T-cell (primary cell): ENCODE results near the gene MACROH2A1. TPM values are rescaled to one million over a fixed set of nuclear protein-coding genes. Genes with fewer than 3 reads are reported as not detected.

Source experiments
- ATAC-seq, 4 experiments: fragments of 200-7000 bp in 3 of 4; fragments of 150-1000 bp in 1 of 4; cut with Tn5 transposase; replicated peaks in 1 of 4; 1 replicate in 3 of 4; 2 replicates in 1 of 4; pipeline ENCODE4 v1.10.0; 2021; ENCODE audit warnings: moderate library complexity in 3 of 4, mild to moderate bottlenecking in 2 of 4, moderate number of reproducible peaks in 1 of 4
- CTCF ChIA-PET, 2 donors: fragments of 300-600 bp; sonication (Branson Sonifier 250); formaldehyde crosslinking; loops; one replicate each; lab custom pipeline; 2022; ENCODE audit warnings: antibody characterized with exemption in 2 of 2; lab: Charles Lee
- POLR2A ChIA-PET, 2 donors: fragments of 300-600 bp; sonication (Branson Sonifier 250); formaldehyde crosslinking; loops; one replicate each; lab custom pipeline; 2022; ENCODE audit warnings: antibody characterized with exemption in 2 of 2; lab: Charles Lee
- DNase-seq, 35 experiments: peaks; one replicate each; pipeline versions ENCODE4 v3.0.0 to v3.0.0-alpha.2; 2013 to 2023
- H3K27ac ChIP-seq: one replicate; pipeline ENCODE4 v1.5.1; 2013; ENCODE audit warnings: low read length
- H3K27me3 ChIP-seq, 2 experiments: replicated peaks in 1 of 2; 1 replicate in 1 of 2; 2 replicates in 1 of 2; pipeline versions ENCODE4 v1.6.1 to v1.7.0; 2013; ENCODE audit warnings: low read length in 1 of 2, mixed read lengths in 1 of 2; ENCODE audit not compliant: control insufficient read depth in 2 of 2, insufficient read depth in 2 of 2; ENCODE audit errors: extremely low read depth in 1 of 2
- H3K36me3 ChIP-seq, 2 donors: 1 replicate in 1 of 2; 2 replicates in 1 of 2; pipeline versions ENCODE4 v1.6.1 to v1.7.0; 2013; ENCODE audit warnings: low read length in 1 of 2; ENCODE audit not compliant: control insufficient read depth in 2 of 2, insufficient read depth in 1 of 2; ENCODE audit errors: extremely low read depth in 1 of 2
- H3K4me1 ChIP-seq, 2 experiments: 1 replicate in 1 of 2; 2 replicates in 1 of 2; pipeline versions ENCODE4 v1.6.1 to v1.7.0; 2013; ENCODE audit warnings: low read length in 2 of 2, mixed read lengths in 1 of 2; ENCODE audit not compliant: insufficient read depth in 2 of 2, control insufficient read depth in 1 of 2; ENCODE audit errors: extremely low read depth in 1 of 2
- H3K4me3 ChIP-seq, 2 donors: 1 replicate in 1 of 2; 2 replicates in 1 of 2; pipeline versions ENCODE4 v1.5.1 to v1.7.0; 2013; ENCODE audit warnings: mild to moderate bottlenecking in 2 of 2, low read length in 1 of 2, moderate library complexity in 1 of 2; ENCODE audit not compliant: control insufficient read depth in 1 of 2; ENCODE audit errors: extremely low read depth in 1 of 2
- H3K9me3 ChIP-seq: 2 replicates; pipeline ENCODE4 v1.7.0; 2013
- H3K27ac Mint-ChIP-seq, 2 donors: one replicate each; pipeline ENCODE4 v1.8.0; 2020 to 2021; ENCODE audit warnings: mild to moderate bottlenecking in 2 of 2, mixed read lengths in 2 of 2
- H3K27me3 Mint-ChIP-seq, 2 donors: one replicate each; pipeline ENCODE4 v1.8.0; 2021 to 2022; ENCODE audit warnings: mixed read lengths in 2 of 2
- H3K36me3 Mint-ChIP-seq: one replicate; pipeline ENCODE4 v1.8.0; 2021; ENCODE audit warnings: mixed read lengths
- H3K4me1 Mint-ChIP-seq, 3 donors: one replicate each; pipeline ENCODE4 v1.8.0; 2020 to 2022; ENCODE audit warnings: mixed read lengths in 3 of 3, mild to moderate bottlenecking in 1 of 3
- H3K4me3 Mint-ChIP-seq, 3 donors: one replicate each; pipeline ENCODE4 v1.8.0; 2020 to 2022; ENCODE audit warnings: mild to moderate bottlenecking in 3 of 3, mixed read lengths in 3 of 3, moderate library complexity in 3 of 3
- H3K9me3 Mint-ChIP-seq, 3 donors: one replicate each; pipeline ENCODE4 v1.8.0; 2020 to 2022; ENCODE audit warnings: mixed read lengths in 3 of 3
- WGBS: methylation state at CpG from one replicate; pipeline ENCODE4 v1.1.5; 2013; ENCODE audit warnings: missing lambda C conversion rate; ENCODE audit not compliant: insufficient coverage; 5-methylcytosine and 5-hydroxymethylcytosine counted together
- total RNA-seq, 35 experiments: library from RNA in 6 of 35; stranded (reverse) in 6 of 35; fragments of 120-200 nt in 1 of 35; gene quantifications; one replicate each; pipeline versions ENCODE4 v1.2.1 to v1.2.4 and lab custom pipeline; 2013 to 2026

Gene MACROH2A1
- total RNA-seq, 5 donors from 2014 or later (not counting 1 experiment from before 2014, with no cell fraction given): 111 to 136 (median 133) TPM

DNA sequence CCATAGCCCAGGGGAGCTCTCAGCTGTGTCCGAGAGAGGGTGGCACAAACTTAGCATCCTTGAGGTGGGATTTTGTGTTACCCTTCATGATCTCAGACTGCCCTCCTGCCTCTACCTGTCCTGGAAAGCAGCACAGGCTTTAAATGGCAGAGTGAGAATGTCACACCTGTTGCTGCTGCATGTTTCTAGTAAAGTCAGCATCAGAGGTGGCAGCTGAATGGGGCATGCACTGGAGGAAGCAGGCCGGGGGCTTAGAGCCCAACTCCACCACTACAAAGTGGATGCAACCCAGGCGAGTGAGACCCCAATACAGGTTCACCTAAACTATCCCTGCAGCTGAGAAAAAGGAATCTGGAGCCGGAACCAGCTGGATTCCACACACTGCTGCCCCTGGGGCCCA is 51.6 kb downstream of the MACROH2A1 start:
- CTCF ChIA-PET: no interaction called here
- H3K27ac ChIP-seq: no peak overlapping the region
- WGBS: 92% methylated on average over 2 of the region's 4 CpGs

DNA sequence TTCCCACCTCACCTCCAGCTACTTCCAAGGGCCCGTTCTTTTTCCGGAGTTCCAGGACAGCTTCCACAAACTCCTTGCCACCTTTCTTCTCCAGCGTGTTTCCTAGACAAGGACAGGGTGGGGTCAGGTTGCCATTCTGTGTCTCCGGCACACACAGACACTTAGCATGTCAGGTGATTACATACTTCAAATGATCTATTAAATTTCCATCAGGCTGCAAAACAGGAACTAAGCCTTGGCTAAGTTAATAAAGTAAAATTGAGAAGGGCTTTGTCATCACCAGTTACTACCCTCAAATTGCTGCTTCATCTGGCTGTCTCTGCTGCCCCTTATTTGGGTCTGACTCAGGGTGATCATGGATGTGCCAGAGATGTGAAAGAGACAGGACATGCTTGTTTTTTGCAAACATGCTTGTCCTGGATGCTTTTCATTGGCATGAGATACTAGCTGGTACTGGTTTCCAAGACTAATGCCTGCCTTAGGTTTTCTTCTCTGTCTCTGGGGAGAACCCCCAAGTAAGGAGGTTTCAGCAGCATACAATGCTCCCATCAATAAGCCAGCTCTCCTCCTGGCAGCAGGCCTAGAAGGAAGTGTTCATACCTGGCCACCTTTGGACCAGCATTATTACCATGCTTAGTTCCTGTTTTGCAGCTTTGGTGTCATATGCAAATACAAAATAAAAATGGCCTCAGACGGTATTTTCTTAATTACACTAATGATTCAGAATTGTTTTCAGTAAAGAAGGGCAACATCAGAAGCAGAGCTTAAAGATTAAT is 52.9 kb downstream of the MACROH2A1 start:
- peaks cover 24 to 86% of the 10 kb centered on the region in 2 donors for H3K36me3 ChIP-seq
- Mint-ChIP-seq H3K4me1 (peaks cover 0 to 5% (median 0%) of the 10 kb centered on the region in 3 donors), H3K9me3 (no peaks in the 10 kb centered on the region), H3K4me3 (no peak overlapping the region), H3K36me3 (peaks cover 62% of the 10 kb centered on the region), H3K27ac (peak overlapping the region; percentile 31 to 57), H3K27me3 (no peaks in the 10 kb centered on the region)
- no peak overlapping the region for H3K27ac ChIP-seq
- no peaks in the 10 kb centered on the region for H3K4me1 ChIP-seq
- CTCF ChIA-PET: no interaction called here
- no peak overlapping the region for H3K4me3 ChIP-seq
- no peaks in the 10 kb centered on the region for H3K27me3 ChIP-seq
- H3K9me3 ChIP-seq: no peaks in the 10 kb centered on the region
- no CpG with 5 or more reads among the region's 5 CpGs for WGBS
- DNase-seq (no peak), ATAC-seq (no peak)
- POLR2A ChIA-PET: no interaction called here

More for the DNA sequence above, 51.6 kb downstream of the MACROH2A1 start:
- Histone ChIP-seq H3K36me3 (peaks cover 19 to 76% of the 10 kb centered on the region in 2 donors), H3K4me3 (no peak overlapping the region), H3K4me1 (no peaks in the 10 kb centered on the region), H3K9me3 (no peaks in the 10 kb centered on the region), H3K27me3 (no peaks in the 10 kb centered on the region)
- Mint-ChIP-seq H3K27me3 (no peaks in the 10 kb centered on the region), H3K27ac (no peak overlapping the region), H3K4me1 (peaks cover 0 to 5% (median 0%) of the 10 kb centered on the region in 3 donors), H3K9me3 (no peaks in the 10 kb centered on the region), H3K4me3 (no peak overlapping the region), H3K36me3 (peaks cover 63% of the 10 kb centered on the region)
- POLR2A ChIA-PET: no interaction called here
- no peak for ATAC-seq
- DNase-seq: no peak

DNA sequence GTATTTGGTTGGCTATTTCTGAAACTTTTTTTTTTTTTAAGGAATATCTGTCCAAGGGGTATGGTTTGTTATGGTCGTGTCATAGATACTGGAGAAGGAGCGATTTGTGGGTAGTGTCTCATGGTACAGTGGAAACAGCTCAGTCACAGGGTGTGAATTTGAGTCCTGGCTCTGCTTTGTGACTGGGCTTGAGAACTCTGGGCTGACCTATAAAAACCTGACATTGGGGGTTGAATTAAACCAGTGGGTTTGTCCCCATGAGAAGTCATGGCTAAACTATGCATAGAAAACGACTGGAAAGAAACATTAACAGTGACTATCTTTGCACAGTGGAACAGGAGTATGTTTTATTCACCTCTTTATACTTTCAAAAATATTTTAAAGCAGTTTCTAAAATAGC is 54.7 kb downstream of the MACROH2A1 start:
- Mint-ChIP-seq H3K9me3 (no peaks in the 10 kb centered on the region), H3K27me3 (no peaks in the 10 kb centered on the region), H3K4me3 (no peak overlapping the region), H3K27ac (no peak overlapping the region), H3K4me1 (peaks cover 0 to 5% (median 0%) of the 10 kb centered on the region in 3 donors), H3K36me3 (peaks cover 62% of the 10 kb centered on the region)
- H3K9me3 ChIP-seq: no peaks in the 10 kb centered on the region
- no peak for DNase-seq
- peaks cover 23 to 87% of the 10 kb centered on the region in 2 donors for H3K36me3 ChIP-seq
- ChIA-PET POLR2A (no interaction called here), CTCF (no interaction called here)
- H3K4me3 ChIP-seq: no peak overlapping the region
- WGBS: 85% methylated on average over 2 of the region's 3 CpGs
- H3K27me3 ChIP-seq: no peaks in the 10 kb centered on the region
- no peaks in the 10 kb centered on the region for H3K4me1 ChIP-seq
- no peak for ATAC-seq
- H3K27ac ChIP-seq: no peak overlapping the region

DNA sequence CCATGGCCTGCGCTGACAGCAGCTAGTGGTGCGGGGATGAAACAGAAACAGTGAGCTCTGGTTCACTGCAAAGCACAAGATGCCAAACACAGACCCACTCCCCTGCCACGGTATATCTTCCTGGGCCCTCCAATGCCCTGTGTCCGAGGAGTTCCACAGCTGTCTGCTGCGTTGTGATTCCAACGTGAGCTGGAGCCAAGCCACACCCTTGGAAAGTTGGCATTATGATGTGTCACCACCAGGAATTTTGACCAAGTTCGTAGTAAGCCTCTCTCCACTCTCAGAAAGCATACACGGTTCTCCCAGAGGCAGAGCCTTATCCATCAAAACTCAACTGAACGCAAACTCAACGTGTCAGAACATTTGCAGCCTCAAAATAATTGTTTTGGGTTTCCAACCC is 55.6 kb downstream of the MACROH2A1 start:
- POLR2A ChIA-PET: no interaction called here
- H3K36me3 Mint-ChIP-seq: peaks cover 63% of the 10 kb centered on the region
- DNase-seq: no peak
- Histone ChIP-seq H3K4me3 (no peak overlapping the region), H3K4me1 (no peaks in the 10 kb centered on the region), H3K27ac (no peak overlapping the region), H3K36me3 (peaks cover 25 to 88% of the 10 kb centered on the region in 2 donors), H3K27me3 (no peaks in the 10 kb centered on the region), H3K9me3 (no peaks in the 10 kb centered on the region)
- no peaks in the 10 kb centered on the region for H3K27me3 Mint-ChIP-seq
- H3K27ac Mint-ChIP-seq: no peak overlapping the region
- no peak overlapping the region for H3K4me3 Mint-ChIP-seq
- CTCF ChIA-PET: no interaction called here
- H3K4me1 Mint-ChIP-seq: peaks cover 0 to 5% (median 0%) of the 10 kb centered on the region in 3 donors
- 100% methylated on average over 7 of the region's 10 CpGs for WGBS
- no peaks in the 10 kb centered on the region for H3K9me3 Mint-ChIP-seq
- no peak for ATAC-seq

DNA sequence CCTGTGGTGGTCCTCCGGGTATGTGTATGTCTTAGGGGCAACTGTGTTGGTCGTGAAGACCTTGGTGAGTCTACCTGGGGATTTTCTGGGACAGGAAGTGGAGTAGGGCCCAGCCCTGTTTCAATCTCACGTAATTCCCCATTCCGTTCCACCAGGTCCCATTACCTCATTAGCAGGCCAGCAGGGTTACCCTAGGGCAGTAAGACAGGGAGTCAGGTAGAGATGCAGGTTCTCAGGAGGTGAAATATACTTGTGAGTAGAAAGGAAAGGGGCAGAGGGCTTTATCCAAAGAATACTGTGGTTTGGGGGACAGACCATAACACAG is 56.5 kb downstream of the MACROH2A1 start:
- DNase-seq (no peak), ATAC-seq (no peak)
- WGBS: 40% methylated on average over 1 of the region's 4 CpGs
- Histone ChIP-seq H3K36me3 (peaks cover 31 to 92% of the 10 kb centered on the region in 2 donors), H3K9me3 (no peaks in the 10 kb centered on the region), H3K4me1 (no peaks in the 10 kb centered on the region), H3K27me3 (no peaks in the 10 kb centered on the region), H3K4me3 (no peak overlapping the region), H3K27ac (no peak overlapping the region)
- CTCF ChIA-PET: no interaction called here
- POLR2A ChIA-PET: no interaction called here
- Mint-ChIP-seq H3K9me3 (no peaks in the 10 kb centered on the region), H3K27me3 (no peaks in the 10 kb centered on the region), H3K36me3 (peaks cover 64% of the 10 kb centered on the region), H3K4me1 (peaks cover 0 to 5% (median 0%) of the 10 kb centered on the region in 3 donors), H3K27ac (no peak overlapping the region), H3K4me3 (no peak overlapping the region)

DNA sequence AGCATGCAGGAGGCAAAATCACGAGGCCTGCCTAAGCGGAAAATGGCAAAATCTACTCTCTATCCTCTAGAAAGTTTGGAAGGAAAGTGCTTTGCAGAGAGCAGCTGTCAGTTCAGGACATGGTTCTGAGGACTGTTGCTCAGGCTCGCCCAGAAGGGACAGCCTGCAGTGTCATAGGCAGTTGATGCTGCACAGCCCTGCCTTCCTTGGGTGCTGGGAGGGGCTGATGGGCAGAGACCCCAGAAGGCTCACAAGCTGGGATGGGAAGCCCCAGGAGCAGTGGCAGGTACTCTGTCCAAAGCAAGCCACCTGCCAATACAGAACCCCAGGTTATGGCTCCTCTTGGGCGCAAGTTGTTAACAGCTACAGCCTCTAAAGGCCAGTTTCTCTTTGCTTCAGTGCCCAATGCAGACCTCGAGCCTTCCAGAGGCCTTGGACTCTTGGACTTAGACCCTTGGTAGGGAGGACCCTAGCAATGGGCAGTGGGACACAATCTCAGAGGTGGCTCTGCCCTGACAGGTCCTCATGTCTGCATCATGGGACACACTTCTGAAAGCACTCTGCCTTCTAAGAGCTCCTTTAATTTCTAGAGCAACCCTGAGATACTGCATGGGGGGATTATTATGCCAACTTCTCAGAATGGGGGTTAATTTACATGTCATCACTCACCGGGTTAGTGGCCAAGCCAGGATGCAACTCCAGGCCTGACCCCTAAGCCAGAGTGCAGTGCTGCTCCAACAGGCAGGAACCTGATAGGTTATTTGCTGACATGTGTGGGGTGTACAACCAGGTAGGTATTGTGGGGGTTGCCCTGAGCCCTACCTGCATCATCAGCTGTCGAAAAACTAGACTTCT is 57.1 kb downstream of the MACROH2A1 start:
- WGBS: 94% methylated on average over 4 of the region's 7 CpGs
- ATAC-seq: no peak
- Mint-ChIP-seq H3K27ac (peak overlapping the region in 1 of 2 donors; percentile 8), H3K27me3 (no peaks in the 10 kb centered on the region), H3K36me3 (peaks cover 67% of the 10 kb centered on the region), H3K4me1 (peaks cover 0 to 5% (median 0%) of the 10 kb centered on the region in 3 donors), H3K9me3 (no peaks in the 10 kb centered on the region), H3K4me3 (no peak overlapping the region)
- Histone ChIP-seq H3K36me3 (peaks cover 34 to 96% of the 10 kb centered on the region in 2 donors), H3K27me3 (no peaks in the 10 kb centered on the region), H3K9me3 (no peaks in the 10 kb centered on the region), H3K4me1 (no peaks in the 10 kb centered on the region), H3K27ac (no peak overlapping the region), H3K4me3 (no peak overlapping the region)
- CTCF ChIA-PET: no interaction called here
- no peak for DNase-seq
- POLR2A ChIA-PET: no interaction called here
